ENCODE data around the gene ACACA.
"Not testable (repeated sequence)": the region's sequence is repeated elsewhere in the genome, so short reads cannot be mapped to it uniquely, and the experiment has no call there.

ACACA gene

DNA sequence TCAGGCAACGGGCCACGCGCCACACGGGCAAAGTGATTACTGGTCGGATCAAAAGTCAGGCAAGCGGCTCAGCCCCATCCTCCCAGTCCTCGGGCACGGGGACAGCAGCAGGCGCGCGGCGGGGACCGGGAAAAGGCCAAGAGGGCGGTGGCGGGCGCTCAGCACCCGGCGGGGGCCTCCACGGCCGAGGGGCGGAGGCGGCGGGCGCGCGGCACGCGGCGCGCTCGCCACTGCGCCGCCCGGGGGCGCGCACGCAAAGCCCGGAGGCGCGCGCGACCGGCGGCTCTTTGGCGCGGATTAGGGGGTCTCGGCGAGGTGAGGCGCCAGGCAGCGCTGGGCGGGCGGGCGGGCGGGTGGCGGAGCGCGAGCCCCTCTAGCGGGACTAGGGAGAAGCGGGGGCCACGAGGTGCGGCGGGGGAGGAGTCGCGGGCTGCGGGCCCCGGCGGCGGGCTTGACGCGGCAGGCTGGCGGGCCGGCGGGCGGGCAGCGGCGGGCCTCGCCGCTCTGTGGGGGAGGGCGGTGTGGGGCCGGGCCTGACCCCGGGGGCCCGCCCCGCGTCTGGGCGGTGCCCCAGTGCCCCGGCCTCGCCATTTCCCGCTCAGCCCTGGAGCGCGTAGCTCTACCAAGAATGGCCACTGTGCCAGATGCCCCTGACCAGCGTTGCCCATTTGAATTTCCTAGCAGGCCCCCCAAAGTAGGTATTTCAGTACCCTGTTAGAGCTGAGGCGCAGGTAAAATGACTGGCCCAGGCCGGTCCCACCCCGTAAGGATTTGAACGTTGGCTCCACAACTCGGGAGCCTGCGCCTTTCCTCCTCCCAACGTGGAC is at the start of gene ACACA, which contains the start of gene TADA2A:
Gene ACACA (minus strand): TSS at position 202 of the 827 bp plus-strand sequence. CDS start 537 bp downstream, outside the sequence.
Gene TADA2A (plus strand): TSS at position 252 of the 827 bp plus-strand sequence. CDS start 4,480 bp downstream, outside the sequence.
- peak; percentile 88 for DNase-seq

DNA sequence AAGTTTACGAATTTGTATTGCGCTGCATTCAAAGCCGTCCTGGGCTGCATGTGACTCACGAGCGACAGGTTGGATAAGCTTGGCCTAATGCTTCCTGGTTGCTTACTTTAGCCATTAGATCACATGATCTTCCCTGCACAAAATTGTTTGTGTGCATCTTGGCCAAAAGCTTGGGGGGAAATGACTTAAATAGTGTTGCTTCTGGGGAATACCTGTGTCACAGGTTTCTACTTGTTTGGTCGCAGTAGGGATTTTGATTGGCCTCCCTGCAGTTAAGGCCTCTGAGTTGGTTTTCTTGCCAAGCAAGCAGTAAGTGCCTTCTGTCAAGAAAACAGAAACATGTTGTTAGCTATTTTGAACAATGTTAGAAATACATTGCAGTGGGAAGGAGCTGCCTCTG is 43.5 kb upstream of the ACACA start:
- no peak for DNase-seq

DNA sequence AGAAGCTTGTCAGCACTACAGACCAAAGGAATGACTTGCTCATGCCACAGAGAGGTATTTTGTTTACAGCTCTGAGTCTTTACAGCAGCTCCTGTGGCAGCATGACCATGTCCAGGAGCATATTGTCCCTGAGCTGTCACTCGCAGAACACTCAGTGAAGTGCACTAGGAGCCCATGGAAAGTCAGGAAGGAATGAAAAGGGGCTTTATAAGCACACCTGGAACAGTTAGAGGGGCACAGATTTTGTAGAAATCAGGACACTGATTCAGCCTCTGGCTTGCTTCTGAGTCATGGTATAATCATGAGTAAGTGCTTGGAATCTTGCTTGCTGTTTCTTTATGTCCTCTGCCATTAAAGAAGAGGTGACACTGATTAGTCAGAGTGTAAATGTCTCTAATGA is 41.0 kb upstream of the ACACA start:
- DNase-seq, result no peak

GRCh38 chr17:37446027-37446426 is 39.4 kb upstream of the ACACA start:
- no peak for DNase-seq

- DNase-seq, result not testable (repeated sequence)
Measured at GRCh38 chr17:37441369-37442014, 34.9 kb upstream of the ACACA start.

DNA sequence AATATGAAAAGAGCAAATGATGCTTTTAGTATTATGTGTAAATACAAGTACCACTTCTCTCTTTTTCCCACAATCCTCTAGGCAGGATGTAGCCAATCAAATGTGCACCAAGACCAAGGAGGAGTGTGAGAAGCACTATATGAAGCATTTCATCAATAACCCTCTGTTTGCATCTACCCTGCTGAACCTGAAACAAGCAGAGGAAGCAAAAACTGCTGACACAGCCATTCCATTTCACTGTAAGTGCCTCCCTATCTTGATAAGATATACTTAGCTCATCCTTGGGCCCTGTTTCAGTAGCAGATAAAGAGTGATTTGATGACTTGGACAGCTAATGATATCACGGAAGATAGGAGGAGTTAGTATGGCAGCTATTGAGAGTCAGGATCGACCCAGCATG is 33.8 kb upstream of the ACACA start:
- DNase-seq, result no peak

DNA sequence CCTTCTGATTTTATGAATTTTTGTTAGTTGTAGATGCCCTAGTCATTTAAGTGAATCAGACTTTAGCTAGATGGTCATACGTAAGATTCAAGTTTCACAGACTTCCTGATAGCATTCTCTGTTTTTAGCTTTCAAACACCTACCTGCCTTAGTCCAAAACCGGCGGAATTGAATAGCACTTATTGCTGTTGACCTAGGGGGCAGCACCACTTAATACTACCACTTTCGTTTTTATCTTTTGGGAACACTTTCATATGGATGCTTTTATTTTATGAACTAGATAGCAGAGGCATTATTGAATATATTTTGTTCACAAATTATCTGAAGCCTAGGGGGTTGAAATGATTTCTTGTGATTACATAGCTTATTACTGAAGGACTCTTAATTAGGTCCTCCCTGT is 31.5 kb upstream of the ACACA start:
- no peak for DNase-seq

DNA sequence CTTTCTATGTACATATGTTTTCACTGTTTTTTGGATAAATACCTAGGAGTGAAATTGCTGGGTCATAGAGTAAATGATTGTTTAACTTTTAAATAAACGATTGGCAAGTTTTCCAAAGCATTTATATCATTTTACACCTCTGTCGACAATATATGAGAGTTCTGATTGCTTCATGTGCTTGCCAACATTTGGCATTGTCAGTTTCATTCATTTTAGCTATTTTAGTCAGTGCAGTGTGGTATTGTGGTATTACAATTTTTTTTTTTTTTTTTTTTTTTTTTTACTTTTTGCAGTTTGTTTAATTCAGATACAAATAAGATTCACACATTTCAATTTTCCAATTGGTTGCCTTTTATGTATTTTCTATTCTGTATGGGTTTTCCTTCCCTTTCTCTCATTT is 26.0 kb upstream of the ACACA start:
- no peak for DNase-seq

DNA sequence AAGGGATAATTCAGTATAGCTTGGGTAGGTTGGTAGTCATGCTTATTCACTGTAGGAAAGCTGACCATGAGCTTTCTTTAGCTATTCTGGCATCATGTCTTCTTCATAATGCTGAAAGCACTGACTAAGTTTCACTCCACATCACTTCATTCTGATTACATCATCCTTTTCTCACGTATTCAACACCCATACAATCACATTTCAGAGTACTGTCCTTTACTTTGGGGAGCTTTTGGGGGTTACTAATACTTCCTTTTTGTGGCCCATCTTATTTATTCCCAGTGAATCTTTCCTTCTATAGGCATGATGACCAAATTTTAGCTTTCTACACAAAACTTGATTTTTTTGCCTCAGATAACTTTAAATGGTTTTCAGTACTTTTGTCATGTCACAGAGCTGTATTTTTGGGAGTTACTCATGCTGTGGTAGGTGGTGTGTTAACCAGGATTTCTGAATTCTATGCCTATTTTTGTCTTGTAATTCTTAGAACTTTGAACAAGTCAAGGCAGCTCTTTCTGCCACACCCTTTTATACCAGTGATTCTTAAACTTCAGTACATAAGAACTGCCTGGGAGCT is 23.5 kb upstream of the ACACA start:
- DNase-seq, result no peak

GRCh38 chr17:37429453-37429852 is 22.8 kb upstream of the ACACA start:
- no peak for DNase-seq

- no peak for DNase-seq
Measured at GRCh38 chr17:37429039-37429438, 22.4 kb upstream of the ACACA start.

GRCh38 chr17:37425268-37425667 is 18.6 kb upstream of the ACACA start:
- DNase-seq, result no peak

- no peak for DNase-seq
Measured at GRCh38 chr17:37422971-37423625, 16.5 kb upstream of the ACACA start.

GRCh38 chr17:37417852-37418251 is 11.2 kb upstream of the ACACA start:
- DNase-seq, result no peak

GRCh38 chr17:37413875-37414519 is 7.4 kb upstream of the ACACA start:
- DNase-seq, result no peak

DNA sequence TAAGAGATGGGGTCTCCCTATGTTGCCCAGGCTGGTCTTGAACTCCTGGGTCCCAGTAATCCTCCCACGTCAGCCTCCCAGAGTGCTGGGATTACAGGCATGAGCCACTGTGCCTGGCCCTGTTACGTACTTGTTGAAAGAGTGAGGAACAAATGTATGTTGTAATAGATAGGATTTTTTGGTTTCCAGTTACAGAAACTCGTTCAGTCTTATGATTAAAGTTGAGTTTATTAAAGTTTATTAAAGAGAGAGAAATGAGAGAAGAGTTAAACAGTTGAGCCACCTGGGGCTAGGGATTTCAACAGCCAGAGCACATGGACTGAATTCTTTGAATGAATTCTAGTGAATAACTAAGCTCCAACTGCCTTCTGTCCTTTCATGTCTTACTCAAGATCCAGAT is 3.7 kb upstream of the ACACA start:
- no peak for DNase-seq

DNA sequence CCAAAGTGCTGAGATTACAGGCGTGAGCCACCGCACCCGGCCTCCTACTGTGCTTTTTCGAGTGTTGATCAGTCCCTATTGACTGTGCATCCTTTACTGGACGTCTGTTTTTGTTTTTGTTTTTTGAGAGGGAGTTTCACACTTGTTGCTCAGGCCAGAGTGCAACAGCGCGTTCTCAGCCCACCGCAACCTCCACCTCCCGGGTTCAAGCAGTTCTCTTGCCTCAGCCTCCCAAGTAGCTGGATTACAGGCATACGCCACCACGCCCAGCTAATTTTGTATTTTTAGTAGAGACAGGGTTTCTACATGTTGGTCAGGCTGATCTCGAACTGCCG is 1.5 kb upstream of the ACACA start:
- DNase-seq, result not testable (repeated sequence)

GRCh38 chr17:37405955-37406634 is 541 bp downstream of the ACACA start:
- DNase-seq, result no peak

GRCh38 chr17:37405522-37405921 is 1.1 kb downstream of the ACACA start:
- not testable (repeated sequence) for DNase-seq

DNA sequence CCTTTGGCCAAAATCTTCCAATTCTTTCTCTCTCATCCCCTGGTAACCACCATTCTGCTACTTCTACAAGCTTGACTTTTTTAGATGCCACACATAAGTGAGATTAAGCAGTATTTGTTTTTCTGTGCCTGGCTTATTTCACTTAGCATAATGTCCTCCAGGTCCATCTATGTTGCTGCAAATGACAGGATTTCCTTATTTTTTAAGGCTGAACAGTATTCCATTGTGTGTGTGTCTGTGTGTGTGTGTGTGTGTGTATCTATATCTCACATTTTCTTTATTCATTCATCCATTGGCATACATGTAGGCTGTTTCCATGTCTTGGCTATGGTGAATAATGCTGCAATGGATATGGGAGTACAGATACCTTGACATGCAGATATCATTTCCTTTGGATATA is 6.1 kb downstream of the ACACA start:
- DNase-seq, result no peak

- no peak for DNase-seq
Measured at GRCh38 chr17:37399265-37399803, 7.3 kb downstream of the ACACA start.

DNA sequence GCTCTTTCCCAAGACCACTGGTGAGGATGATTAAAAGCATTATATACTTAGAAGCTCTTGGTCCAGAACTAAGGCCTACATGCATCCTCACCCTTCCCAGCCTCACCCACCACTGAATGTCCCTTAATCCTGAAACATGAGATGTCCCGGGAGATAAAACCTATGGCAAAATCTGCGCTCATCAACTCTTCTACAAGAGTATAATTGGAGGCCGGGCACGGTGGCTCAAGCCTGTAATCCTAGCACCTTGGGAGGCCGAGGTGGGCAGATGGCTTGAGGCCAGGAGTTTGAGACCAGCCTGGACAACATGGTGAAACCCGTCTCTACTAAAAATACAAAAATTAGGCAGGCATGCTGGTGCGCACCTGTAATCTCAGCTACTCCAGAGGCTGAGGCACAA is 13.3 kb downstream of the ACACA start:
- DNase-seq, result no peak

Measured in stimulated activated CD4-positive, alpha-beta T cell treated with anti-CD3 and anti-CD28 coated beads, Interleukin-15, amount 100 ng/mL, for 24 hours (primary cell).